Fibroblast of villous mesenchyme (primary cell): ENCODE results near the gene PXDN. TPM values are rescaled to one million over a fixed set of nuclear protein-coding genes. Genes with fewer than 3 reads are reported as not detected.
A peak's percentile ranks its signal among the peaks of the same experiment; 100 is the strongest.

ENCODE experiments used
- DNase-seq: peaks from one replicate; pipeline ENCODE4 v3.0.0-alpha.2; 2010; ENCODE audit warnings: low read depth
- H3K4me3 ChIP-seq: 2 replicates; pipeline ENCODE4 v1.5.1; 2011; ENCODE audit warnings: low read depth, mild to moderate bottlenecking, low read length
- CTCF ChIP-seq: IDR thresholded peaks from 2 replicates; pipeline ENCODE4 v1.5.1; 2012; ENCODE audit warnings: low read depth, mild to moderate bottlenecking, low read length; ENCODE audit not compliant: insufficient read depth
- total RNA-seq: library from RNA; depleted of rRNA; stranded (reverse); fragments of >200 nt; gene quantifications from 2 replicates; pipeline ENCODE4 v1.2.3, GENCODE V29; 2012

The PXDN gene
- total RNA-seq, 1 donor, result 296 TPM

DNA sequence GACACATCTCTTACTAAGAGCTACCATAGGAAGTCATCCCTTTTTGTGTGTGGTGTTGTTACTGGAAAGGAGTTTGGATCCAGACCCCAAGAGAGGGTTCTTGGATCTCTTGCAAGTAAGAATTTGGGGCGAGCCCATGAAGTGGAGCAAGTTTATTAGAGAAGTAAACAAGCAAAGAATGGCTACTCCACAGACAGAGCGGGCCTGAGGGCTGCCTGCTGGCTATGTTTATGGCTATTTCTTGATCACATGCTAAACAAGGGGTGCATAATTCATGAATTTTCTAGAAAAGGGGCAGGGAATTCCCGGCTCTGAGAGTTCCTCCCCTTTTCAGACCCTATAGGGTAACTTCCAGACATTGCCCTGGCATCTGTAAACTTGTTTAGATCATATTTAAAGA, 30.6 kb upstream of the PXDN start:
- no peak for DNase-seq
- no peak overlapping the region for H3K4me3 ChIP-seq
- TF ChIP-seq CTCF, result no peak

DNA sequence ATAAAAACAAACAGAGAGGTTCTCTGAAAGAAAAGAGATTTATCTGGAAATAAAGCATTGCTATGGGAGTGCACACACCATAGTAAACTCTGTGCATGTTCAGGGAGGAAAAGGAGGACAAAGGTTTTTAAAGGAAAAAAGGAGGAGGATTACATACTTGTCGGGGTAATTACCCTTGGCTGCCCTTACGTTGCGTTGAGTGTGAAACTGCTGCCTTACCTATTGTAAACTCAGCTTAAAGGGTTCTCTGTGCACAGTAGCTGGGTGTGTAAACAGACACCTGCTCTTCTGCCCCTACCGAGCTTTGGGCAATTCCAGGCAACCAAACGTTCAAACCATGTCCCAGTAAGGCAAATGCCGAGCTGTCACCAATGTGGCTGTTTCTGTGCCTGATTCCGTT, 29.6 kb upstream of the PXDN start:
- no peak overlapping the region for H3K4me3 ChIP-seq
- no peak for TF ChIP-seq CTCF
- DNase-seq, result no peak

DNA sequence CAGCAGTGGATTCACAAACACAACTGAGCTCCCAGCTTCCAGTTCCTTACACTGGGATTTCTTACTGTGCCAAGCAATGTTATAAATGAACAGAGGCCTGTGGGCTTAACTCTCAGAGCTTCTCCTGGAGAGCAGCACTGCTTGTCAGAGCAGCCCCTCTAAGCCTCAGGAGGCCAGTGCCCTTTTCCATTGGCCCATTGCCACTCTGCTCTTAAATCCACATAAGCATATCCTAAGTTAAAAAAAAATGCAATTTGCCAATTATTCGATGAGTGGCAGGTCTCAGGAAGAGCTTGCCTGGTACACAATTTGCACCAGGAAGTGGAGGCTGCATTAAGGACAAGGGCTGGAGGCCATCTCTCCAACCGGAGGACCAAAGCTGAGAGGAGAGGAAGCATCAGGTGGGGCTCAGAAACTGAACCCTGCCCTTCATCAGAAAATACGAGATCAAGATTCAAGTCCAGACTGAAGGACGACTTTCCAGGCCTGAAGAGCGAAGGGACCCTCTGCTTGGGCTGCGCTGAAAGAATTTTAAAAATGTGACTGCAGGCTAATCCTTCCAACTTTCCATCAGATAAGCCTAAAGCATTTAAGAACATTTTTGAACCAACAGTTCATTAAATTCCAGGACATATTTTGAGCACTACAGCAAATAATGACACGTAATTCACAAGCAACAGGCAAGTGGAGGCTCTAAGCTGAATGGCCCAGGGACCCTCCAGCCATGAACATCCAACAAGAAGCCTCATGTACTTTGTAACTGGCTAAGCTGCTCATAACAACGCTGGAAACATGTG, 28.4 kb upstream of the PXDN start:
- DNase-seq, result no peak
- no peak overlapping the region for H3K4me3 ChIP-seq
- TF ChIP-seq CTCF, result no peak

GRCh38 chr2:1771626-1772280, 27.4 kb upstream of the PXDN start:
- DNase-seq, result no peak
- TF ChIP-seq CTCF, result no peak

GRCh38 chr2:1770566-1771380, 26.5 kb upstream of the PXDN start:
- TF ChIP-seq CTCF, result no peak
- H3K4me3 ChIP-seq, result no peak overlapping the region
- no peak for DNase-seq

More at GRCh38 chr2:1771626-1772280, 27.4 kb upstream of the PXDN start:
- H3K4me3 ChIP-seq, result no peak overlapping the region

DNA sequence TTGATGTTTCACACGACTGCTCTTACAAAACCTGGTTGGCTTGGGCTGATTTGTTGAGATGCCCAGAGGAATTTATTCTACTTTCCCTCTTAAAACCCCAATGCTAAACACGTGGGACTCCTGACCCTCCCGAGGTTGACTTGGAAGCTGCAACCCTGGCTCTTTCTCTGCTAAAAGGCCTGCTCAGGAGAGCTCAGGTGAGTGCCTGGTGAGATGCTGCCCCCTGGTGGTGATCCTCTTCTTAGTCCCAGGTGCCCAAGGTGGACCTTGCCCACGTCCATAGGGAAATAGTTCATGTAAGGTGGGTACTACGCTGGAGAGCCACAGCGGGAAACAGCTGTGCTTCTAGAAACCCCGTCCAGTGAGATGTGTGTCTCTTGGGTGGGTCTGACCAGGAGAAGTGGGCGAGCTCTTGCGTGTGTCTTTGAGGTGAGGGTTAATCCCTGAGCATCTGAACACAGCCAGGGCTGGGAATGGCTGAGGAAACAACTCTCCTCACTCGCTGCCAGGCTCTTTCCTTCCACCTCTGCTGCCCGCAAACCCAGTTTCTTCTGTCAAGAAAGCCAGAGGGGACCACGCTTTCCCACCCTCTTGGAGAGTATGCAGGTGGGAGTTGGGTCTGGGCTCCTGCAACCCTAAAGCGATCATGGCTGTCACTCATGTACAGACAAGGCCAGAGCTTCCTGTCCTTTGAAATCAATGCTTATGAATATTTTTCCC, 25.5 kb upstream of the PXDN start:
- no peak overlapping the region for H3K4me3 ChIP-seq
- peak; percentile 79 for DNase-seq
- peak; percentile 83 for TF ChIP-seq CTCF
